ENCODE data around the gene S100A5.

The S100A5 gene

GRCh38 chr1:153546796-153547559 lies 6.2 kb upstream of the S100A5 start (continued):
- TF ChIP-seq ZNF555 (tag by site-specific recombination; conservative IDR thresholded peaks at IDR 0.05), result no peak

DNA sequence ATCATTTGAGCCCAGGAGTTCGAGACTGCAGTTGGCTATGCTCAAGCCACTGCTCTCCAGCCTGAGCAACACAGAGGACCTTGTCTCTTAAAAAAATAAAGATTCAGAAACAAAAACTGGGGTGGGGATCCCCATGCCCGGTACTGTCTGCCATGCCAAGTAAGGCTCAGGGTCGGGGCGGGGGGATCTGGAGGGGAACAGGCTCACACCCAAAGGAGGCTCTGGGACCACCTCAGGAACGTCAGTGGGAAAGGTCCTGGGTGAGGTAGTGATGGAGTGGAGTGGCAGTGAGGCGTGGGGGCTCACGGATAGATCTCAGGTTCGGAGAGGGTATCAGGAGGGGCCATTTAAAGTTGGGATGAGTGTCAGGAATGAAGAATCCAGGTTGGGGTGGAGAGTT lies 5.6 kb upstream of the S100A5 start:
- Histone ChIP-seq H3K9me3 (ENCODE audit: control insufficient read depth, insufficient read depth, low read depth, low read length) (no peaks in the 10 kb centered on the region), H3K4me1 (ENCODE audit: control insufficient read depth, insufficient read depth, low read length) (peaks cover 2% of the 10 kb centered on the region; the same call in 1 of the 2 replicates), H3K27ac (ENCODE audit: extremely low read depth, low read depth, low read length) (no peak overlapping the region), H3K36me3 (ENCODE audit: control insufficient read depth in 2 of 2, insufficient read depth in 1 of 2, low read length in 2 of 2) (no peaks in the 10 kb centered on the region), H3K4me3 (ENCODE audit: low read depth, low read length) (no peak overlapping the region)
- ChIA-PET POLR2A (interaction anchor here (0.7 kb wide), 1 partner anchor 16 kb away, joined by 3 read pairs; no protein-coding TSS in a partner anchor), CTCF (interaction anchor here (0.7 to 4.1 kb wide), 4 partner anchors 13 to 829 kb away, joined by 3 to 26 read pairs (median 13); no protein-coding TSS in a partner anchor)
- no peak for TF ChIP-seq HOXD13 (CRISPR knock-in tag; IDR thresholded peaks at IDR 0.05; ENCODE audit: borderline replicate concordance)
- no peak for TF ChIP-seq ZNF302 (tag by site-specific recombination; IDR thresholded peaks at IDR 0.05; ENCODE audit: low read depth)
- no peak for TF ChIP-seq ZNF626 (tag by site-specific recombination; IDR thresholded peaks at IDR 0.05)
- no peak for TF ChIP-seq SCRT2 (tag by site-specific recombination; IDR thresholded peaks at IDR 0.05)

- ChIA-PET POLR2A (interaction anchor here (0.7 to 2.1 kb wide), 10 partner anchors 10 to 93 kb away, joined by 3 to 27 read pairs (median 4); partner anchors contain the start of genes CHTOP, S100A13, S100A2 and S100A6), CTCF (interaction anchor here (0.6 to 4.1 kb wide), 10 partner anchors 9 to 830 kb away, joined by 3 to 26 read pairs (median 4); partner anchors contain the start of gene S100A13)
- Histone ChIP-seq H3K4me1 (ENCODE audit: control insufficient read depth, insufficient read depth, low read length) (peaks cover 2% of the 10 kb centered on the region; the same call in 1 of the 2 replicates), H3K27ac (ENCODE audit: extremely low read depth, low read depth, low read length) (peak within 1 kb of the TSS; percentile 11; the same call in 1 of the 2 replicates), H3K36me3 (ENCODE audit: control insufficient read depth in 2 of 2, insufficient read depth in 1 of 2, low read length in 2 of 2) (no peaks in the 10 kb centered on the region), H3K9me3 (ENCODE audit: control insufficient read depth, insufficient read depth, low read depth, low read length) (no peaks in the 10 kb centered on the region), H3K4me3 (ENCODE audit: low read depth, low read length) (no peak within 1 kb of the TSS)
- peak; percentile 62; the same call in 1 of the 2 replicates for TF ChIP-seq ZXDB (tag by site-specific recombination; IDR thresholded peaks at IDR 0.05)
- peak; percentile 84 for TF ChIP-seq HIC1 (tag by site-specific recombination; IDR thresholded peaks at IDR 0.05)
- peak; percentile 96 for TF ChIP-seq ZBTB48 (tag by site-specific recombination; IDR thresholded peaks at IDR 0.05)
- TF ChIP-seq ZNF610 (tag by site-specific recombination; IDR thresholded peaks at IDR 0.05; ENCODE audit: borderline replicate concordance), result no peak
- TF ChIP-seq ZNF529 (tag by site-specific recombination; IDR thresholded peaks at IDR 0.05; ENCODE audit: insufficient replicate concordance), result no peak
- peak; percentile 51 for TF ChIP-seq ZBTB8A (tag by site-specific recombination; IDR thresholded peaks at IDR 0.05)
- TF ChIP-seq TRIM28 (IDR thresholded peaks at IDR 0.05; ENCODE audit: borderline replicate concordance, low read length), result peak; percentile 67; the same call in 1 of the 2 replicates
- peak; percentile 37; the same call in 1 of the 2 replicates for TF ChIP-seq ZNF660 (tag by site-specific recombination; IDR thresholded peaks at IDR 0.05)
- no peak for TF ChIP-seq ZNF501 (tag by site-specific recombination; IDR thresholded peaks at IDR 0.05)
- no peak for TF ChIP-seq ZNF837 (tag by site-specific recombination; IDR thresholded peaks at IDR 0.05)
- peak; percentile 95 for TF ChIP-seq ZSCAN30 (tag by site-specific recombination; IDR thresholded peaks at IDR 0.05)
- TF ChIP-seq ZNF354C (tag by site-specific recombination; IDR thresholded peaks at IDR 0.05; ENCODE audit: borderline replicate concordance, low read depth), result no peak
- TF ChIP-seq ZNF830 (tag by site-specific recombination; IDR thresholded peaks at IDR 0.05; ENCODE audit: low read depth), result no peak
- peak; percentile 35; the same call in 1 of the 2 replicates for TF ChIP-seq GLIS1 (tag by site-specific recombination; IDR thresholded peaks at IDR 0.05)
- TF ChIP-seq ZIC2 (tag by site-specific recombination; IDR thresholded peaks at IDR 0.05), result 0 out of 2 replicates have a peak, but pooled peaks have one; percentile 7
- TF ChIP-seq, protein P1, sequence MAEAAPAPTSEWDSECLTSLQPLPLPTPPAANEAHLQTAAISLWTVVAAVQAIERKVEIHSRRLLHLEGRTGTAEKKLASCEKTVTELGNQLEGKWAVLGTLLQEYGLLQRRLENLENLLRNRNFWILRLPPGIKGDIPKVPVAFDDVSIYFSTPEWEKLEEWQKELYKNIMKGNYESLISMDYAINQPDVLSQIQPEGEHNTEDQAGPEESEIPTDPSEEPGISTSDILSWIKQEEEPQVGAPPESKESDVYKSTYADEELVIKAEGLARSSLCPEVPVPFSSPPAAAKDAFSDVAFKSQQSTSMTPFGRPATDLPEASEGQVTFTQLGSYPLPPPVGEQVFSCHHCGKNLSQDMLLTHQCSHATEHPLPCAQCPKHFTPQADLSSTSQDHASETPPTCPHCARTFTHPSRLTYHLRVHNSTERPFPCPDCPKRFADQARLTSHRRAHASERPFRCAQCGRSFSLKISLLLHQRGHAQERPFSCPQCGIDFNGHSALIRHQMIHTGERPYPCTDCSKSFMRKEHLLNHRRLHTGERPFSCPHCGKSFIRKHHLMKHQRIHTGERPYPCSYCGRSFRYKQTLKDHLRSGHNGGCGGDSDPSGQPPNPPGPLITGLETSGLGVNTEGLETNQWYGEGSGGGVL (tag by site-specific recombination; IDR thresholded peaks at IDR 0.05), result no peak
- TF ChIP-seq, protein P2, sequence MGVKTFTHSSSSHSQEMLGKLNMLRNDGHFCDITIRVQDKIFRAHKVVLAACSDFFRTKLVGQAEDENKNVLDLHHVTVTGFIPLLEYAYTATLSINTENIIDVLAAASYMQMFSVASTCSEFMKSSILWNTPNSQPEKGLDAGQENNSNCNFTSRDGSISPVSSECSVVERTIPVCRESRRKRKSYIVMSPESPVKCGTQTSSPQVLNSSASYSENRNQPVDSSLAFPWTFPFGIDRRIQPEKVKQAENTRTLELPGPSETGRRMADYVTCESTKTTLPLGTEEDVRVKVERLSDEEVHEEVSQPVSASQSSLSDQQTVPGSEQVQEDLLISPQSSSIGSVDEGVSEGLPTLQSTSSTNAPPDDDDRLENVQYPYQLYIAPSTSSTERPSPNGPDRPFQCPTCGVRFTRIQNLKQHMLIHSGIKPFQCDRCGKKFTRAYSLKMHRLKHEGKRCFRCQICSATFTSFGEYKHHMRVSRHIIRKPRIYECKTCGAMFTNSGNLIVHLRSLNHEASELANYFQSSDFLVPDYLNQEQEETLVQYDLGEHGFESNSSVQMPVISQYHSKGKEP (tag by site-specific recombination; IDR thresholded peaks at IDR 0.05), result peak; percentile 72
- no peak for TF ChIP-seq ZNF239 (tag by site-specific recombination; IDR thresholded peaks at IDR 0.05)
- TF ChIP-seq ZNF394 (tag by site-specific recombination; IDR thresholded peaks at IDR 0.05; ENCODE audit: borderline replicate concordance), result peak; percentile 31; the same call in 1 of the 2 replicates
Measured at GRCh38 chr1:153545067-153546055, 4.6 kb upstream of the S100A5 start, which contains the start of gene S100A4. Gene S100A4 (minus strand): TSS chr1:153545806. CDS start chr1:153544794, 1,012 bp downstream.
